Measurements from ENCODE around the gene MSL3B.

MSL3B gene

DNA sequence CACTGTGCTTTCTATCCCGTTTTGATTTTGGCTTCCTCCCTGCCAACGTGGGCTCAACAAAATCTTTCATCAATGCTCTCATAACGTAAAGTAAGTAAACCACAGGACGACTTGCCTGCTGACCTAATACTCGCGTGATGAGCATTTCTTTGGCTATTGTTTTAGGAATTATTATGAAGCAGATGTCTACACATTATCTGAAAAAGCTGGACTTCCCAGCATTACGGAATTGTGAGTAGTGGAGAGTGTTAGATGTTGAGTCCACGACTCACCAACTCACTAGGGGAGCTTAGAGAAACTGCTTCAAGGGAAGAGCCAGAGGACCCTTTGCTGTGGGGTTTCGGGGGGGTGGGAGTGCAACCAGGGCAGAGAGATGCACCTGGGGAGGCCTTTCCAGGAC lies 35.8 kb downstream of the MSL3B start:
- TF ChIP-seq, protein P1, sequence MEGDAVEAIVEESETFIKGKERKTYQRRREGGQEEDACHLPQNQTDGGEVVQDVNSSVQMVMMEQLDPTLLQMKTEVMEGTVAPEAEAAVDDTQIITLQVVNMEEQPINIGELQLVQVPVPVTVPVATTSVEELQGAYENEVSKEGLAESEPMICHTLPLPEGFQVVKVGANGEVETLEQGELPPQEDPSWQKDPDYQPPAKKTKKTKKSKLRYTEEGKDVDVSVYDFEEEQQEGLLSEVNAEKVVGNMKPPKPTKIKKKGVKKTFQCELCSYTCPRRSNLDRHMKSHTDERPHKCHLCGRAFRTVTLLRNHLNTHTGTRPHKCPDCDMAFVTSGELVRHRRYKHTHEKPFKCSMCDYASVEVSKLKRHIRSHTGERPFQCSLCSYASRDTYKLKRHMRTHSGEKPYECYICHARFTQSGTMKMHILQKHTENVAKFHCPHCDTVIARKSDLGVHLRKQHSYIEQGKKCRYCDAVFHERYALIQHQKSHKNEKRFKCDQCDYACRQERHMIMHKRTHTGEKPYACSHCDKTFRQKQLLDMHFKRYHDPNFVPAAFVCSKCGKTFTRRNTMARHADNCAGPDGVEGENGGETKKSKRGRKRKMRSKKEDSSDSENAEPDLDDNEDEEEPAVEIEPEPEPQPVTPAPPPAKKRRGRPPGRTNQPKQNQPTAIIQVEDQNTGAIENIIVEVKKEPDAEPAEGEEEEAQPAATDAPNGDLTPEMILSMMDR (IDR thresholded peaks at IDR 0.05): no peak
- DNase-seq (no peak), ATAC-seq (no peak)
- H3K4me1 ChIP-seq (ENCODE audit: low read depth): no peaks in the 10 kb centered on the region
- no peak overlapping the region for H3K4me3 ChIP-seq
- H3K36me3 ChIP-seq (ENCODE audit: low read depth): no peaks in the 10 kb centered on the region
- intact Hi-C loops (cut with DNase I, micrococcal nuclease): no loop called here
- H3K9me3 ChIP-seq: no peaks in the 10 kb centered on the region

DNA sequence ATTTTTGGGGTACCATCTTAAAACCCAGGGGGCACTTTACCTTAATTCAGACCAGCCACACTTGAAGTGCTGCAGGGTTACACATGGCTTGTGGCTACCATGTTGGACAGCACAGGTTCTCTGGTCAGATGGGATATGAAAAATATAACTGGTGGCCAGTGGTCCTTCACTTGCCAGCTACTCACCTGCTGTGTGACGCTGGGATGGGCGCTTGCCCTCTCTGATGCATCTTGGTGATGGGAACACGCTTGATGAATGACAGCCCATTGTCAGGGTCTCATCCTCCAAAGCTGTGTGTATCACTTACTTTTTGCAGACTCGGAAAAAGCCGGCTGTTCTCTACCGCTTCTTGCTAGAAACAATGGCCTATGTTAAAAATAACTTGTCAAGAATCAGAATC lies 36.3 kb downstream of the MSL3B start:
- no peak for ATAC-seq

DNA sequence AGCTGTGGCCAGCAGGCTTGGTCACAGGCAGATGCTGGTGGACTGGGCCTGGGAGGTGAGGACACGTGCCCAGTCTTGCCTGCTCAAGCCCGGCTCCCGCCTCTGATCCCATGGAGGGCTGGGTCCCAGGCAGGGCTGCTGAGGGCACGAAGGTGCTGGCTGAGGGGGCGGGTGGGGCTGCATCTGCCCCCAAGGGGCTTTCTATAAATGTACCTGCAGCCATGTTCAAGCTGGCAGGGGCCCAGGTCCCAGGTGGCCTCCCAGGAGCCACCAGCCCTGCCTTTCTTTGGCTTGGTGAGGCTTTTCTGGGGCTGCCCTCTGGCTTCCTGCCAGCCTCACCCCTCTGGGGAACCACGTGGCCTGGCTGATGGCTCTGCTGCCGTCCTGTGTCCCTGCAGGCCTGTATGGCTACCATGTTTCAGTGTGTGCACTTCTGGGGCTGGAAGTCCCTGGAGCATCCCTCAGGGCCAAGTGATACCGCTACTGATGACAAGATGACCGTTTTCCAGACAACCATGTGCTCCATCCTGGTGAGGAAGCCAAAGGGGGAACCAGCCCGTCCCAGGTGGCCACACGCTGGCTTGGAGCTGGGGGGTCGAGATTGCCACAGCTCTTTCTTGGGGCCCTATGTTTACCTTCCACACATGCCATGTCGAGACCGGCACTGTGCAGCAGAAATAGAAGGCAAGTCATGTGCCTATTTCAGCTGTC lies 37.0 kb downstream of the MSL3B start:
- TF ChIP-seq, protein P1 (IDR thresholded peaks at IDR 0.05): no peak
- Histone ChIP-seq H3K4me1 (ENCODE audit: low read depth) (no peaks in the 10 kb centered on the region), H3K9me3 (no peaks in the 10 kb centered on the region), H3K36me3 (ENCODE audit: low read depth) (no peaks in the 10 kb centered on the region), H3K4me3 (no peak overlapping the region)
- DNase-seq (no peak), ATAC-seq (no peak)
- intact Hi-C loops (cut with DNase I, micrococcal nuclease): no loop called here

More for the DNA sequence above, 36.3 kb downstream of the MSL3B start:
- H3K36me3 ChIP-seq (ENCODE audit: low read depth): no peaks in the 10 kb centered on the region
- TF ChIP-seq, protein P1 (IDR thresholded peaks at IDR 0.05): no peak
- H3K9me3 ChIP-seq: no peaks in the 10 kb centered on the region
- H3K4me3 ChIP-seq: no peak overlapping the region
- DNase-seq: no peak
- no peaks in the 10 kb centered on the region for H3K4me1 ChIP-seq (ENCODE audit: low read depth)
- intact Hi-C loops (cut with DNase I, micrococcal nuclease): no loop called here

DNA sequence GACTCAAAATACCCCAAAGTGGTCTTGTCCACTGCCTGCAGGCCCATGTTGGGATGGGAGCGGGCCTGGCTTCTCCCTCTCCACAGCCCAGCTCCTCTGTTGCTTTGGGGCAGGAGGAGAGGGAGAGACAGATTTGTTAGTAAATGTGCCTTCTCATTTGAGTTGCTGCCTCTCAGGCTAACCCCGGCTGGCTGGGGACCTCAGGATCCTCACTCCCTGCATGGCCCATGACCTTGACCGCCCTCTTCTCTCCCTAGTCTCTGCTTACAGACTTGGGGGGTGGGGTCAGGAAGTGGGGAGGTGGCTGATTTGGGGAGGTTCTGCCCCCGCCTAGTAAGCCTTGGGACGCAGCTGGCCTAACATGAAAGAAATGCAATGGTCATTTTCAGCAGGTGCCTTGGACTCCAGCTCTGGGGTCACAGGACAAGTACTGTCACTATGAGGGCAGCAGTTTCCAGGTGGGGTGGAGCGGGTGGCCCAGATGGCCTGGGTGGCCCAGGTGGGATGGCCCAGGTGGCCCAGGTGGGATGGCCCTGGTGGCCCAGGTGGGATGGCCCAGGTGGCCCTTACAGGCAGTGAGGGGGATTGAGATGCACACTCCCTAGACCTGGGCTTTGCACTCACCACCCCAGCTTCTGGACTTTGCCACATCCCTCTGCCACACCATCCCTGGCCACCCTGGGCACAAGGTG lies 37.9 kb downstream of the MSL3B start:
- TF ChIP-seq, protein P1 (IDR thresholded peaks at IDR 0.05): no peak
- H3K4me1 ChIP-seq (ENCODE audit: low read depth): no peaks in the 10 kb centered on the region
- no peak overlapping the region for H3K4me3 ChIP-seq
- DNase-seq: no peak
- no peaks in the 10 kb centered on the region for H3K36me3 ChIP-seq (ENCODE audit: low read depth)
- no peaks in the 10 kb centered on the region for H3K9me3 ChIP-seq
- intact Hi-C loops (cut with DNase I, micrococcal nuclease): no loop called here
- ATAC-seq: no peak

DNA sequence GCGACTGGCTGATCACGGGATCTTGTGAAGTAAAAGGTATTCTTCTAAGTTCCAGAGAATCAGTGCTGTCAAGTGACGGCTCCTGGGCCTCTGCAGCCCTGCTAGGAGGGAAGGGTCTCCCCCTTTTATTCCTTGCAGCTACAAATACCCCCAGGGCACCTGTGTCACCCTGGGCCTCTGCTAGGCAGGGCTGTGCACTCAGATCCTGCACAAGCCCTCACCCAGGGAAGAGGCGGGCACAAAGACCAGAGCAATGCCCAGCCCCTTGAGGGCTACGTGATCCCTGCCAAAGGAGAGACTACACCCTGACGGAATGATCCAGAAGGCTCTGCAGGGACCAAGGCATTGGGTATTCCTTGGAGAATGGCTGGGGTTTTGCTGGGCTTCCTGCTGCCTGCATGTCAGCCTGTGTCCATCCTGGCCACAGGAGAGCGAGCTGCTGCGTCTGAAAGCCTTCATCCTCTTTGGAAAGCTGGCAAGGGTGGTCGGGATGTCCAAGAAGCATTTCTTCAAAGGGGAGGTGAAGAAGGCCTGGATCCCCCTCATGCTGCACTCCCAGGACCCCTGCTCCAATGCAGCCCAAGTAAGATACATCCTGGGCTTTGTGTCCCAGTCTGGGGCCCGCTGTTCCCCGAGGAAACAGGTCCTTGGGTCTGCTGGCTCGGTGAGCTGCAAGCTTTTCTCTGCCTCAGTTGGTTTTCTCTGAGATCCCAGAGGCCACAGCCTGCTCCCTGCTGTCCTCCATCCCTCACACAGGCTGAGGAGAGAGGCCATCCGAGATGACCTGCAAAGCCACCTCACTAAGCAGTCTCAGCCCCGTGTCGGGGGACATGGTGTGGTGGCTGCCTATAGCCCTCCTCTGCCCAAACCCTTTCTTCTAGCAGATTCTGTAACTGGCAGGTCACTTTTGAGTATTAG lies 38.7 kb downstream of the MSL3B start:
- DNase-seq: no peak
- no peak overlapping the region for H3K4me3 ChIP-seq
- intact Hi-C loops (cut with DNase I, micrococcal nuclease): no loop called here
- no peaks in the 10 kb centered on the region for H3K4me1 ChIP-seq (ENCODE audit: low read depth)
- H3K36me3 ChIP-seq (ENCODE audit: low read depth): no peaks in the 10 kb centered on the region
- ATAC-seq: no peak
- H3K9me3 ChIP-seq: no peaks in the 10 kb centered on the region
- TF ChIP-seq, protein P1 (IDR thresholded peaks at IDR 0.05): no peak
